ENCODE results near the gene CA6.
A peak's percentile ranks its signal among the peaks of the same experiment; 100 is the strongest.

The CA6 gene

GRCh38 chr1:8956461-8957349 is 11.0 kb downstream of the CA6 start:
- H3K27ac ChIP-seq, result no peak overlapping the region
- no peaks in the 10 kb centered on the region for H3K79me2 ChIP-seq
- no peaks in the 10 kb centered on the region for H3K27me3 ChIP-seq (ENCODE audit: control insufficient read depth, insufficient read depth, low read length)
- no peak overlapping the region for H3K9ac ChIP-seq
- H3K4me1 ChIP-seq, result no peaks in the 10 kb centered on the region
- no peak overlapping the region for H2AFZ ChIP-seq
- TF ChIP-seq CTCF (IDR thresholded peaks at IDR 0.05), result no peak
- no peak overlapping the region for H3K4me3 ChIP-seq (ENCODE audit: low read depth, low read length)
- H3K36me3 ChIP-seq (ENCODE audit: control insufficient read depth, insufficient read depth, low read length), result no peaks in the 10 kb centered on the region
- no peak overlapping the region for H3K4me2 ChIP-seq (ENCODE audit: low read length)
- no peaks in the 10 kb centered on the region for H3K9me3 ChIP-seq (ENCODE audit: control insufficient read depth, low read length)

GRCh38 chr1:8962812-8963530 is 17.3 kb downstream of the CA6 start:
- H3K4me2 ChIP-seq (ENCODE audit: low read length), result no peak overlapping the region
- no peaks in the 10 kb centered on the region for H3K79me2 ChIP-seq
- peak; percentile 11 for TF ChIP-seq CTCF (IDR thresholded peaks at IDR 0.05)
- H3K4me1 ChIP-seq, result no peaks in the 10 kb centered on the region
- H3K9me3 ChIP-seq (ENCODE audit: control insufficient read depth, low read length), result no peaks in the 10 kb centered on the region
- H3K4me3 ChIP-seq (ENCODE audit: low read depth, low read length), result no peak overlapping the region
- H3K9ac ChIP-seq, result no peak overlapping the region
- H3K27me3 ChIP-seq (ENCODE audit: control insufficient read depth, insufficient read depth, low read length), result no peaks in the 10 kb centered on the region
- no peaks in the 10 kb centered on the region for H3K36me3 ChIP-seq (ENCODE audit: control insufficient read depth, insufficient read depth, low read length)
- no peak overlapping the region for H2AFZ ChIP-seq
- no peak overlapping the region for H3K27ac ChIP-seq

- Histone ChIP-seq H2AFZ (no peak overlapping the region), H3K36me3 (ENCODE audit: control insufficient read depth, insufficient read depth, low read length) (no peaks in the 10 kb centered on the region), H3K4me2 (ENCODE audit: low read length) (no peak overlapping the region), H3K79me2 (no peaks in the 10 kb centered on the region), H3K9me3 (ENCODE audit: control insufficient read depth, low read length) (no peaks in the 10 kb centered on the region), H3K27me3 (ENCODE audit: control insufficient read depth, insufficient read depth, low read length) (no peaks in the 10 kb centered on the region), H3K4me1 (no peaks in the 10 kb centered on the region), H3K4me3 (ENCODE audit: low read depth, low read length) (no peak overlapping the region), H3K27ac (no peak overlapping the region), H3K9ac (no peak overlapping the region)
- TF ChIP-seq CTCF (IDR thresholded peaks at IDR 0.05), result no peak
Measured at GRCh38 chr1:8963963-8964362, 18.3 kb downstream of the CA6 start.

- Histone ChIP-seq H3K9me3 (ENCODE audit: control insufficient read depth, low read length) (no peaks in the 10 kb centered on the region), H3K9ac (no peak overlapping the region), H3K79me2 (no peaks in the 10 kb centered on the region), H3K27ac (no peak overlapping the region), H2AFZ (no peak overlapping the region), H3K4me2 (ENCODE audit: low read length) (no peak overlapping the region), H3K4me3 (ENCODE audit: low read depth, low read length) (no peak overlapping the region), H3K27me3 (ENCODE audit: control insufficient read depth, insufficient read depth, low read length) (no peaks in the 10 kb centered on the region), H3K4me1 (no peaks in the 10 kb centered on the region), H3K36me3 (ENCODE audit: control insufficient read depth, insufficient read depth, low read length) (no peaks in the 10 kb centered on the region)
- TF ChIP-seq CTCF (IDR thresholded peaks at IDR 0.05), result no peak
Measured at GRCh38 chr1:8965121-8965820, 19.6 kb downstream of the CA6 start.

All from parathyroid adenoma (tissue), 2 donors.